H1 (cell line): Measurements from ENCODE around the gene PLA2G4D. TPM values are rescaled to one million over a fixed set of nuclear protein-coding genes. Genes with fewer than 3 reads are reported as not detected.

Experiments
- CHD7 ChIP-seq: fragments of 300-600 bp; sonication (generic); IDR thresholded peaks from 2 replicates; pipeline ENCODE4 v1.7.1; 2012; ENCODE audit warnings: low read length, moderate library complexity, mild to moderate bottlenecking, inconsistent platforms; ENCODE audit not compliant: insufficient replicate concordance
- GTF2F1 ChIP-seq: IDR thresholded peaks from 2 replicates; pipeline ENCODE4 v1.6.1; 2012; ENCODE audit warnings: low read depth, low read length, improper control_type of control experiment, borderline replicate concordance
- MAX ChIP-seq: IDR thresholded peaks from 2 replicates; pipeline ENCODE4 v1.6.1; 2012; ENCODE audit warnings: inconsistent platforms
- RAD21 ChIP-seq, 2 experiments: IDR thresholded peaks in 1 of 2; conservative IDR thresholded peaks in 1 of 2; 2 replicates each; pipeline ENCODE4 v1.6.1; 2011; ENCODE audit warnings: low read depth in 2 of 2, low read length in 2 of 2, improper control_type of control experiment in 1 of 2, inconsistent platforms in 1 of 2, mild to moderate bottlenecking in 1 of 2, moderate library complexity in 1 of 2
- RNF2 ChIP-seq: fragments of 200-900, 300-1000 bp; sonication (generic); IDR thresholded peaks from 2 replicates; pipeline ENCODE4 v1.7.1; 2016; ENCODE audit warnings: borderline replicate concordance, low read depth, mild to moderate bottlenecking, antibody characterized with exemption, low read length; ENCODE audit not compliant: poor library complexity, severe bottlenecking; ENCODE audit errors: missing control alignments
- SIN3A ChIP-seq, 2 experiments: IDR thresholded peaks in 1 of 2; conservative IDR thresholded peaks in 1 of 2; 2 replicates each; pipeline ENCODE4 v1.6.1; 2011 to 2012; ENCODE audit warnings: low read length in 2 of 2, improper control_type of control experiment in 1 of 2, low read depth in 1 of 2, mild to moderate bottlenecking in 1 of 2
- SRF ChIP-seq: IDR thresholded peaks from 2 replicates; pipeline ENCODE4 v1.6.1; 2011; ENCODE audit warnings: mild to moderate bottlenecking, low read depth, low read length, moderate library complexity
- YY1 ChIP-seq: IDR thresholded peaks from 2 replicates; pipeline ENCODE4 v1.6.1; 2011; ENCODE audit warnings: low read depth, mild to moderate bottlenecking, low read length
- polyA plus RNA-seq, 7 experiments: library from polyadenylated mRNA; depleted of rRNA in 3 of 7; stranded (reverse) in 5 of 7; unstranded in 2 of 7; fragments of >200 nt in 5 of 7; fragments of 200-250 nt in 2 of 7; gene quantifications; 1 replicate in 5 of 7; 2 replicates in 1 of 7; 4 replicates in 1 of 7; pipeline versions ENCODE4 v1.2.1 to v1.2.3, GENCODE V29; 2011 to 2013; ENCODE audit warnings: missing spikeins in 2 of 7, mixed read lengths in 2 of 7
- total RNA-seq: library from RNA; stranded (reverse); fragmentation: NEBNext Ultra II Directional; extraction: Animal tissue kit (Norgen Biotek cat#: 25700); gene quantifications from 2 replicates; pipeline ENCODE4 v1.2.1, GENCODE V29; 2021

PLA2G4D gene
- total and polyA plus RNA-seq, 2 of the 8 experiments (the other 6 are each of a cell fraction or from before 2014, with no cell fraction given): 0.07 to 0.18 TPM

GRCh38 chr15:42133886-42134502 is 39.6 kb upstream of the PLA2G4D start (continued):
- no peak for TF ChIP-seq CHD7
- no peak for TF ChIP-seq SRF
- no peak for TF ChIP-seq SIN3A (conservative IDR thresholded peaks at IDR 0.05 in 1 of 2, IDR thresholded peaks at IDR 0.05 in 1 of 2; ENCODE audit: low read depth in 1 of 2, low read length in 2 of 2)
- peak; percentile 57; the same call in 1 of the 2 replicates for TF ChIP-seq YY1
- no peak for TF ChIP-seq RNF2
- no peak for TF ChIP-seq GTF2F1
- peak; percentile 93 to 97 for TF ChIP-seq RAD21 (IDR thresholded peaks at IDR 0.05 in 1 of 2, conservative IDR thresholded peaks at IDR 0.05 in 1 of 2; ENCODE audit: low read depth in 2 of 2, low read length in 2 of 2)
- TF ChIP-seq MAX: peak; percentile 82
